Measurements from ENCODE around the gene PDE8A.
"Not testable (repeated sequence)": the region's sequence is repeated elsewhere in the genome, so short reads cannot be mapped to it uniquely, and the experiment has no call there.

The PDE8A gene

GRCh38 chr15:85155857-85156256 lies 174.2 kb downstream of the PDE8A start:
- H3K4me3 ChIP-seq (ENCODE audit: insufficient read depth, low read depth, low read length) = no peak overlapping the region
- no peaks in the 10 kb centered on the region for H3K36me3 ChIP-seq (ENCODE audit: control insufficient read depth, insufficient read depth, low read length)
- H3K27me3 ChIP-seq (ENCODE audit: control insufficient read depth, insufficient read depth, low read length, poor library complexity, severe bottlenecking) = no peaks in the 10 kb centered on the region
- H3K9me3 ChIP-seq (ENCODE audit: control insufficient read depth, low read length) = no peaks in the 10 kb centered on the region
- 100% methylated on average over 1 of the region's 1 CpG for WGBS, 2 experiments
- H3K4me1 ChIP-seq (ENCODE audit: control insufficient read depth, insufficient read depth, low read length) = no peaks in the 10 kb centered on the region
- H3K27ac ChIP-seq (ENCODE audit: insufficient read depth, low read depth, low read length, poor library complexity, severe bottlenecking) = no peak overlapping the region

GRCh38 chr15:85157344-85157743 lies 175.7 kb downstream of the PDE8A start:
- Histone ChIP-seq H3K4me1 (ENCODE audit: control insufficient read depth, insufficient read depth, low read length) (no peaks in the 10 kb centered on the region), H3K4me3 (ENCODE audit: insufficient read depth, low read depth, low read length) (no peak overlapping the region), H3K9me3 (ENCODE audit: control insufficient read depth, low read length) (no peaks in the 10 kb centered on the region), H3K27ac (ENCODE audit: insufficient read depth, low read depth, low read length, poor library complexity, severe bottlenecking) (no peak overlapping the region), H3K36me3 (ENCODE audit: control insufficient read depth, insufficient read depth, low read length) (no peaks in the 10 kb centered on the region), H3K27me3 (ENCODE audit: control insufficient read depth, insufficient read depth, low read length, poor library complexity, severe bottlenecking) (no peaks in the 10 kb centered on the region)

- Histone ChIP-seq H3K27me3 (ENCODE audit: control insufficient read depth, insufficient read depth, low read length, poor library complexity, severe bottlenecking) (no peaks in the 10 kb centered on the region), H3K4me3 (ENCODE audit: insufficient read depth, low read depth, low read length) (no peak overlapping the region), H3K27ac (ENCODE audit: insufficient read depth, low read depth, low read length, poor library complexity, severe bottlenecking) (no peak overlapping the region), H3K36me3 (ENCODE audit: control insufficient read depth, insufficient read depth, low read length) (no peaks in the 10 kb centered on the region), H3K9me3 (ENCODE audit: control insufficient read depth, low read length) (no peaks in the 10 kb centered on the region), H3K4me1 (ENCODE audit: control insufficient read depth, insufficient read depth, low read length) (no peaks in the 10 kb centered on the region)
- 93 to 95% methylated on average over 1 of the region's 1 CpG for WGBS, 2 experiments
Measured at GRCh38 chr15:85162237-85162636, 180.6 kb downstream of the PDE8A start.

- H3K27ac ChIP-seq (ENCODE audit: insufficient read depth, low read depth, low read length, poor library complexity, severe bottlenecking) = no peak overlapping the region
- 92% methylated on average over 7 of the region's 7 CpGs for WGBS, 2 experiments
Measured at GRCh38 chr15:85164841-85165466, 183.3 kb downstream of the PDE8A start.

GRCh38 chr15:85167568-85167967 lies 185.9 kb downstream of the PDE8A start:
- no peaks in the 10 kb centered on the region for H3K4me1 ChIP-seq (ENCODE audit: control insufficient read depth, insufficient read depth, low read length)
- 92 to 97% methylated on average over 2 to 4 of the region's 4 CpGs for WGBS, 2 experiments

More at GRCh38 chr15:85164841-85165466, 183.3 kb downstream of the PDE8A start:
- Histone ChIP-seq H3K4me3 (ENCODE audit: insufficient read depth, low read depth, low read length) (no peak overlapping the region), H3K27me3 (ENCODE audit: control insufficient read depth, insufficient read depth, low read length, poor library complexity, severe bottlenecking) (no peaks in the 10 kb centered on the region), H3K36me3 (ENCODE audit: control insufficient read depth, insufficient read depth, low read length) (no peaks in the 10 kb centered on the region), H3K4me1 (ENCODE audit: control insufficient read depth, insufficient read depth, low read length) (no peaks in the 10 kb centered on the region), H3K9me3 (ENCODE audit: control insufficient read depth, low read length) (no peaks in the 10 kb centered on the region)

GRCh38 chr15:85168642-85169173 lies 187.1 kb downstream of the PDE8A start:
- H3K4me3 ChIP-seq (ENCODE audit: insufficient read depth, low read depth, low read length) = peak overlapping the region; percentile 22
- no peaks in the 10 kb centered on the region for H3K36me3 ChIP-seq (ENCODE audit: control insufficient read depth, insufficient read depth, low read length)
- H3K4me1 ChIP-seq (ENCODE audit: control insufficient read depth, insufficient read depth, low read length) = no peaks in the 10 kb centered on the region
- H3K27me3 ChIP-seq (ENCODE audit: control insufficient read depth, insufficient read depth, low read length, poor library complexity, severe bottlenecking) = no peaks in the 10 kb centered on the region
- 22 to 25% methylated on average over 18 to 20 of the region's 20 CpGs for WGBS, 2 experiments
- H3K9me3 ChIP-seq (ENCODE audit: control insufficient read depth, low read length) = peaks cover 4% of the 10 kb centered on the region
- H3K27ac ChIP-seq (ENCODE audit: insufficient read depth, low read depth, low read length, poor library complexity, severe bottlenecking) = no peak overlapping the region

More at GRCh38 chr15:85167568-85167967, 185.9 kb downstream of the PDE8A start:
- Histone ChIP-seq H3K4me3 (ENCODE audit: insufficient read depth, low read depth, low read length) (no peak overlapping the region), H3K27ac (ENCODE audit: insufficient read depth, low read depth, low read length, poor library complexity, severe bottlenecking) (no peak overlapping the region), H3K9me3 (ENCODE audit: control insufficient read depth, low read length) (peaks cover 4% of the 10 kb centered on the region), H3K27me3 (ENCODE audit: control insufficient read depth, insufficient read depth, low read length, poor library complexity, severe bottlenecking) (no peaks in the 10 kb centered on the region), H3K36me3 (ENCODE audit: control insufficient read depth, insufficient read depth, low read length) (no peaks in the 10 kb centered on the region)

- no peaks in the 10 kb centered on the region for H3K4me1 ChIP-seq (ENCODE audit: control insufficient read depth, insufficient read depth, low read length)
- H3K4me3 ChIP-seq (ENCODE audit: insufficient read depth, low read depth, low read length) = no peak overlapping the region
- 88 to 95% methylated on average over 4 of the region's 4 CpGs for WGBS, 2 experiments
- H3K27me3 ChIP-seq (ENCODE audit: control insufficient read depth, insufficient read depth, low read length, poor library complexity, severe bottlenecking) = no peaks in the 10 kb centered on the region
- no peaks in the 10 kb centered on the region for H3K36me3 ChIP-seq (ENCODE audit: control insufficient read depth, insufficient read depth, low read length)
- H3K27ac ChIP-seq (ENCODE audit: insufficient read depth, low read depth, low read length, poor library complexity, severe bottlenecking) = no peak overlapping the region
- H3K9me3 ChIP-seq (ENCODE audit: control insufficient read depth, low read length) = peaks cover 4% of the 10 kb centered on the region
Measured at GRCh38 chr15:85171736-85172135, 190.1 kb downstream of the PDE8A start.

GRCh38 chr15:85172846-85173490 lies 191.3 kb downstream of the PDE8A start:
- Histone ChIP-seq H3K36me3 (ENCODE audit: control insufficient read depth, insufficient read depth, low read length) (no peaks in the 10 kb centered on the region), H3K4me3 (ENCODE audit: insufficient read depth, low read depth, low read length) (no peak overlapping the region), H3K27ac (ENCODE audit: insufficient read depth, low read depth, low read length, poor library complexity, severe bottlenecking) (no peak overlapping the region), H3K9me3 (ENCODE audit: control insufficient read depth, low read length) (peaks cover 4% of the 10 kb centered on the region), H3K27me3 (ENCODE audit: control insufficient read depth, insufficient read depth, low read length, poor library complexity, severe bottlenecking) (no peaks in the 10 kb centered on the region), H3K4me1 (ENCODE audit: control insufficient read depth, insufficient read depth, low read length) (no peaks in the 10 kb centered on the region)
- WGBS, 2 experiments = 72 to 73% methylated on average over 6 of the region's 6 CpGs

- not testable (repeated sequence) for H3K9me3 ChIP-seq (ENCODE audit: control insufficient read depth, low read length); H3K36me3 ChIP-seq (ENCODE audit: control insufficient read depth, insufficient read depth, low read length); H3K4me1 ChIP-seq (ENCODE audit: control insufficient read depth, insufficient read depth, low read length); H3K27me3 ChIP-seq (ENCODE audit: control insufficient read depth, insufficient read depth, low read length, poor library complexity, severe bottlenecking); H3K4me3 ChIP-seq (ENCODE audit: insufficient read depth, low read depth, low read length); H3K27ac ChIP-seq (ENCODE audit: insufficient read depth, low read depth, low read length, poor library complexity, severe bottlenecking)
- 53 to 64% methylated on average over 3 to 4 of the region's 5 CpGs for WGBS, 2 experiments
Measured at GRCh38 chr15:85173630-85174029, 192.0 kb downstream of the PDE8A start.

GRCh38 chr15:85174521-85174920 lies 192.9 kb downstream of the PDE8A start:
- Histone ChIP-seq H3K9me3 (ENCODE audit: control insufficient read depth, low read length) (peaks cover 4% of the 10 kb centered on the region), H3K4me3 (ENCODE audit: insufficient read depth, low read depth, low read length) (no peak overlapping the region), H3K4me1 (ENCODE audit: control insufficient read depth, insufficient read depth, low read length) (no peaks in the 10 kb centered on the region), H3K27me3 (ENCODE audit: control insufficient read depth, insufficient read depth, low read length, poor library complexity, severe bottlenecking) (no peaks in the 10 kb centered on the region), H3K27ac (ENCODE audit: insufficient read depth, low read depth, low read length, poor library complexity, severe bottlenecking) (no peak overlapping the region), H3K36me3 (ENCODE audit: control insufficient read depth, insufficient read depth, low read length) (no peaks in the 10 kb centered on the region)
- WGBS, 2 experiments = 94 to 97% methylated on average over 4 of the region's 4 CpGs

Data from ectodermal cell (in vitro differentiated cells).